Dermis blood vessel endothelial cell (primary cell): ENCODE measurements around the gene ATP8A1. TPM values are rescaled to one million over a fixed set of nuclear protein-coding genes. Genes with fewer than 3 reads are reported as not detected.
A peak's percentile ranks its signal among the peaks of the same experiment; 100 is the strongest.

ENCODE experiments used
- DNase-seq: peaks from one replicate; pipeline ENCODE4 v3.0.0; 2010
- total RNA-seq: library from RNA; depleted of rRNA; stranded (reverse); fragments of >200 nt; gene quantifications from 2 replicates; pipeline ENCODE4 v1.2.3, GENCODE V29; 2014

The ATP8A1 gene
- total RNA-seq, 1 donor from 2014 or later: 40.8 TPM

- no peak for DNase-seq
Observed at GRCh38 chr4:42562016-42562415, 94.9 kb downstream of the ATP8A1 start.

GRCh38 chr4:42561031-42561430 is 95.9 kb downstream of the ATP8A1 start:
- DNase-seq: no peak

GRCh38 chr4:42560467-42560861 is 96.4 kb downstream of the ATP8A1 start:
- no peak for DNase-seq

GRCh38 chr4:42558156-42558555 is 98.7 kb downstream of the ATP8A1 start:
- DNase-seq: no peak

- DNase-seq: peak; percentile 37
Observed at GRCh38 chr4:42555828-42556227, 101.1 kb downstream of the ATP8A1 start.

GRCh38 chr4:42554072-42554471 is 102.8 kb downstream of the ATP8A1 start:
- no peak for DNase-seq

GRCh38 chr4:42549896-42550295 is 107.0 kb downstream of the ATP8A1 start:
- no peak for DNase-seq

- DNase-seq: no peak
Observed at GRCh38 chr4:42547805-42548204, 109.1 kb downstream of the ATP8A1 start.

GRCh38 chr4:42543762-42544161 is 113.1 kb downstream of the ATP8A1 start:
- no peak for DNase-seq

- DNase-seq: no peak
Observed at GRCh38 chr4:42543126-42543525, 113.8 kb downstream of the ATP8A1 start.

GRCh38 chr4:42541647-42542046 is 115.3 kb downstream of the ATP8A1 start:
- DNase-seq: no peak

- no peak for DNase-seq
Observed at GRCh38 chr4:42533042-42533441, 123.9 kb downstream of the ATP8A1 start.

GRCh38 chr4:42531341-42532030 is 125.4 kb downstream of the ATP8A1 start:
- no peak for DNase-seq

GRCh38 chr4:42523066-42523718 is 133.7 kb downstream of the ATP8A1 start:
- DNase-seq: no peak

- DNase-seq: peak; percentile 78
Observed at GRCh38 chr4:42519803-42520417, 137.0 kb downstream of the ATP8A1 start.

GRCh38 chr4:42515156-42515884 is 141.6 kb downstream of the ATP8A1 start:
- DNase-seq: no peak

- DNase-seq: no peak
Observed at GRCh38 chr4:42513748-42514492, 143.0 kb downstream of the ATP8A1 start.

- no peak for DNase-seq
Observed at GRCh38 chr4:42512226-42512625, 144.7 kb downstream of the ATP8A1 start.

- no peak for DNase-seq
Observed at GRCh38 chr4:42510225-42510624, 146.7 kb downstream of the ATP8A1 start.

GRCh38 chr4:42501624-42502401 is 155.1 kb downstream of the ATP8A1 start:
- DNase-seq: peak; percentile 7

GRCh38 chr4:42498040-42498439 is 158.9 kb downstream of the ATP8A1 start:
- DNase-seq: no peak
